ENCODE results near the gene THAP7. TPM values are rescaled to one million over a fixed set of nuclear protein-coding genes. Genes with fewer than 3 reads are reported as not detected.

Gene THAP7
- total and polyA plus RNA-seq, 9 of the 15 experiments (the other 6 are each of a cell fraction or from before 2014, with no cell fraction given) = 7.9 to 263 (median 84.1) TPM

DNA sequence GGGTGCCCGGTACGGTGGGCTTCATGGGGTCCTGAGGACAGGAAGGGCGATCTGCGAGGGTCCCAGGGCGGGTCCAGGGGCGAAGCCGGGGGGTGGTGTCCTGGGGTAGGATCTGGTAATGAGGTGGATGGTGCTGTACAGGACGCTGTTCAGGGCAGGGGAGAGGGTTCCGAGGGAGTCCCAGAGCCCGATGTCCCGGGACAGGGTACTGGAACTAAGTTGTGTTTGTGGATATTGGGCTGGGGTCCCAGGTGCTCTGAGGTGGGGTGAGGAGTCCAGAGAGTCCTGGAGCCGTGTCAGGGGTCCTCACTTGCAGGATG, 19.4 kb downstream of the THAP7 start (continued):
- TF ChIP-seq, protein P1, sequence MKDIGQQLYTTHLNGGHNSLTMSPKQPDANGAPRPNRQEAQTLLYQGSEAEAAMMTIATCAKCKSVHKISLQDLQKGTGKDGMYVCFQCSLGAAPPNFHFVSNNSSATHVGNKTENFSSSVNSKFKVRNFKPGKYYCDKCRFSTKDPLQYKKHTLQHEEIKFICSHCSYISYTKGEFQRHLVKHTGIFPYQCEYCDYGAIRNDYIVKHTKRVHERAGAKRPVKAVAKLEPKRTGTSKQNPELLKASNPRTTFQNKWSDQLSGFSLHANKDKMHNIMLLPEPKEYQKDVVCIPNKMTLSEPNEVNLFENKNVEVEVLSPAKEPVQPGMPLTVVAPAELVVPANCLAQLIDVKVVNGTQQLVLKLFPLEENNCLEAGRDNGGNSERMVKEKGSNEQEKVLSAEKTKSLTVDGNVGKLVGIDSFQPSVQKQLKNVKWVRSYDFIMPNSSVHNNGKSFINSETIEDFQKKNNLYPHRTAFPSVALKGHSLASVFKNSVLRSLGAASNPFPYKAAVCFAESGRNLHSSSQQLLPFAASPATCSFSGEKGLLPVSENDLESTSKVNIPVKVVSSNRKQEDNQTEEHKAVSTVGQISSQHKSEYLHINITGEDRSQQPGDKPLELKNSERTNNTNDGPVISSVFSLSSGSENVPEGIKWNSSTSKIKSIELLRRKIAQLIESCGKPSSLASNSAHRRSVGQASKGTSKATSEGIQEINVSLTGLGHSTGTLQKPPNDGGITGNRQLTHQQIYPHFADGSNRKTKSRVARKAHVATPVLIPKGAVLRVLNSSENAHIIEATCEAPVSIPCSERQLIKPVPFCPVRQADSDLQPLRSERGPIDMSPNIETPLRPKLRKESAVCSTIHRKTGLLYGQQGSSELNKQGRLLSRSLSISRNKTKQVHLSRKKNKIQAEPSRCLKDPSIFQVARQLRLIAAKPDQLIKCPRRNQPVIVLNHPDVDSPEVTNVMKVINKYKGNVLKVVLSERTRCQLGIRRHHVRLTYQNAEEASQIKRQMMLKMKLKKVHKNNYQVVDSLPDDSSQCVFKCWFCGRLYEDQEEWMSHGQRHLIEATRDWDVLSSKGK (CRISPR knock-in tag; IDR thresholded peaks at IDR 0.05) = no peak
- peak; percentile 10 for TF ChIP-seq WHSC1 (IDR thresholded peaks at IDR 0.05; ENCODE audit: low read length)
- TF ChIP-seq HDAC6 (IDR thresholded peaks at IDR 0.05; ENCODE audit: low read depth, low read length) = no peak
- peak; percentile 55 for TF ChIP-seq ZNF707 (CRISPR knock-in tag; conservative IDR thresholded peaks at IDR 0.05)
- TF ChIP-seq ZFPM2 (CRISPR knock-in tag; IDR thresholded peaks at IDR 0.05) = 0 out of 2 replicates have a peak, but pooled peaks have one; percentile 9
- TF ChIP-seq ZNF764 (CRISPR knock-in tag; IDR thresholded peaks at IDR 0.05; ENCODE audit: low read depth) = peak; percentile 80; the same call in 1 of the 2 replicates
- TF ChIP-seq ZNF41 (CRISPR knock-in tag; conservative IDR thresholded peaks at IDR 0.05) = peak; percentile 72; the same call in 1 of the 2 replicates
- TF ChIP-seq ESRRB (CRISPR knock-in tag; IDR thresholded peaks at IDR 0.05; ENCODE audit: borderline replicate concordance) = no peak
- TF ChIP-seq NR2F6 (CRISPR knock-in tag; IDR thresholded peaks at IDR 0.05) = peak; percentile 67; the same call in 1 of the 2 replicates
- TF ChIP-seq SREBF2 (CRISPR knock-in tag; IDR thresholded peaks at IDR 0.05) = no peak
- TF ChIP-seq ZNF212 (CRISPR knock-in tag; IDR thresholded peaks at IDR 0.05) = 0 out of 2 replicates have a peak, but pooled peaks have one; percentile 64
- peak; percentile 83 for TF ChIP-seq SAP30 (IDR thresholded peaks at IDR 0.05; ENCODE audit: borderline replicate concordance, insufficient read depth, low read depth, low read length, poor library complexity, severe bottlenecking)
- peak; percentile 84 for TF ChIP-seq ELF4 (CRISPR knock-in tag; IDR thresholded peaks at IDR 0.05)
- 0 out of 2 replicates have a peak, but pooled peaks have one; percentile 85 for TF ChIP-seq ZNF57 (CRISPR knock-in tag; IDR thresholded peaks at IDR 0.05)
- 0 out of 2 replicates have a peak, but pooled peaks have one; percentile 11 for TF ChIP-seq ATF4 (CRISPR knock-in tag; IDR thresholded peaks at IDR 0.05)
- TF ChIP-seq OTX1 (CRISPR knock-in tag; IDR thresholded peaks at IDR 0.05) = peak; percentile 87
- 0 out of 2 replicates have a peak, but pooled peaks have one; percentile 75 for TF ChIP-seq ZNF561 (CRISPR knock-in tag; conservative IDR thresholded peaks at IDR 0.05)
- TF ChIP-seq CTBP1 (IDR thresholded peaks at IDR 0.05; ENCODE audit: borderline replicate concordance) = no peak
- TF ChIP-seq DIDO1 (tag; IDR thresholded peaks at IDR 0.05; ENCODE audit: low read depth) = peak; percentile 27; the same call in 1 of the 2 replicates
- 0 out of 2 replicates have a peak, but pooled peaks have one; percentile 12 for TF ChIP-seq HOXB6 (CRISPR knock-in tag; IDR thresholded peaks at IDR 0.05; ENCODE audit: borderline replicate concordance)
- 0 out of 2 replicates have a peak, but pooled peaks have one; percentile 16 for TF ChIP-seq CGGBP1 (CRISPR knock-in tag; IDR thresholded peaks at IDR 0.05)
- TF ChIP-seq ZNF3 (CRISPR knock-in tag; IDR thresholded peaks at IDR 0.05) = no peak
- no peak for TF ChIP-seq MITF (IDR thresholded peaks at IDR 0.05)
- TF ChIP-seq NFIC (IDR thresholded peaks at IDR 0.05) = no peak
- no peak for TF ChIP-seq BRD9 (IDR thresholded peaks at IDR 0.05; ENCODE audit: low read depth, partially characterized antibody)
- TF ChIP-seq ELF2 (CRISPR knock-in tag; IDR thresholded peaks at IDR 0.05) = peak; percentile 81
